Posterior vena cava (tissue), 2 donors: ENCODE results near the gene GALNTL6. TPM values are rescaled to one million over a fixed set of nuclear protein-coding genes. Genes with fewer than 3 reads are reported as not detected.

Experiments
- DNase-seq: peaks from one replicate; pipeline ENCODE4 v3.0.0-alpha.2; 2020; ENCODE audit warnings: low spot score
- intact Hi-C, 2 donors: fragments of 100-400 bp; cut with DNase I; formaldehyde crosslinking; loops; one replicate each; pipeline versions ENCODE4 v1.14.1 to v1.14.2; 2022 to 2023
- total RNA-seq, 2 donors: library from RNA; stranded (reverse); fragmentation: NEBNext Ultra II Directional; extraction: Animal tissue kit (Norgen Biotek cat#: 25700); gene quantifications; one replicate each; pipeline ENCODE4 v1.2.1, GENCODE V29; 2021
- donor health status: DM: yes; HTN: yes; CAD: no.
- donor health status: DM: yes; HTN: yes; CAD: no.

Gene GALNTL6
- total RNA-seq, 2 donors from 2014 or later = not detected

DNA sequence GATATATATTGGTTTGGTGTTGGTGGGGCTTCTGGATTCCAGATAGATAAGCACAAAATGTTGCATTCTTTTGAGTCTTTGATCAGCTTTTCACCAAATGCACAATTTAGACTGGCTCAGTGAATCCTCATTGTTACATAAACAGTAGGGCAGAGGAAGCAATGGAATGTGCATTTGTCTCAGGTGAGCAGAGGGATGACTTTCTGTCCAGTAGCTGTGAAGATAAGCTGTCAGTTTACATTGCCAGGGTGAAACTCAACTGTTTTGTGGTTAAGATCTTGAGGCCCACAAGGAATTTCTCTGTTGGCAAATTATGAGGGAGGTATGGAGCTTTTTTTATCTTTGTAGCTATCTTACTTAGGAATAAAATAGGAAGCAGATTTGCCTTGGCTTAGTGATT, 168.0 kb downstream of the GALNTL6 start:
- intact Hi-C loops = no loop called here

DNA sequence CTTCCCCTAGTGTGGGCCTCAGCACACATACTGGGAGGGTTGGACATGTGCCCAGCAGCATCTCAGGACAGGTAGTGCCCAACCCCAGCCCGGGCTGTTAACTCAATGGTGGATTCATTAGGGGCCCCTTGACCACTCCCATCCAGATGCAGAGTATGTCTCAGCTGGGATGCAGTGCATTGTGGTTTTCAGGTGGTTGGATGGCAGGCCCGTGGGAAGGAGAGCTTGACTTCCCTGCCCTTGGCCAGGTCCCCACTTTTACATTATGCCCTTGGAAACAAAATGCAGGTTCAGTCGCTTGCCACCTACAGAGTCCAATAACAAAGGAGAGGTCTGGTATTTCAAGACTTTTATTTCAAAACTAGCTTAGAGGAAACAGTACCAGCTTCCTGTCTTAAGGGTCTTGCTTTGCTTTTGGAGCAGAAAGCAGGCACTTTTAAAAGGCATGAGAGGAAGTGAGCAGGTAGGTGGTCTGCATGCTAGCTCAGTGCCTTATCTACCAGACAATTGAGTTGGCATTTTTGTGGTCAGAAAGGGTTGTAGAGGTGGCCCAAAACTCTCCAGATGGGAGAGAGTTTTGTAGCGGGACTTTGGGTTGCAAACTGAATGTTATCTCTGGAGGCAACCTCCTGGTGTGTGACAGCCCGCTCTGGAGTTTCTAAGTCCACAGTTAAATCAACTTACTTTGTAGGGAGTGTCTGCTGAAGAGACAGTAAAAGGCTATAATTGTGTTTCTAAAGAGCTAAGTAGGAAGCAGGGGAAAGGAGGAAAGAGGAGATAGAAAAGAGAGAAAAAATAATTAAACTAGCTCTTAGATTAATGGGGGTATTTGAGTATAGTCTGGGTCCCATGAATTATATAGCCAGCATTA, 171.0 kb downstream of the GALNTL6 start:
- intact Hi-C loops = no loop called here
- no peak for DNase-seq

More for the DNA sequence above, 168.0 kb downstream of the GALNTL6 start:
- DNase-seq = no peak

DNA sequence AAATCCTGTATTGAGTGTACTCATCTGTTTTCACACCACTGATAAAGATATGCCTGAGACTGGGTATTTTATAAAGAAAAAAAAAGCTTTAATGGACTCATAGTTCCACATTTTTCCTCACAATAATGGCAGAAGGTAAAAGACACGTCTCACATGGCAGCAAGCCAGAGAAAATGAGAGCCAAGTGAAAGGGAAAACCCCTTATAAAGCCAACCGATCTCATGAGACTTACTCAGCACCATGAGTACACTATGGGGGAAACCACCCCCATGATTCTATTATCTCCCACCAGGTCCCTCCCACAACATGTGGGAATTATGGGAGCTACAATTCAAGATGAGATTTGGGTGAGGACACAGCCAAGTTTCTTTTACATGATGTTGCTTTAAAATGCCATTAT, 171.9 kb downstream of the GALNTL6 start:
- intact Hi-C loops = no loop called here
- no peak for DNase-seq

DNA sequence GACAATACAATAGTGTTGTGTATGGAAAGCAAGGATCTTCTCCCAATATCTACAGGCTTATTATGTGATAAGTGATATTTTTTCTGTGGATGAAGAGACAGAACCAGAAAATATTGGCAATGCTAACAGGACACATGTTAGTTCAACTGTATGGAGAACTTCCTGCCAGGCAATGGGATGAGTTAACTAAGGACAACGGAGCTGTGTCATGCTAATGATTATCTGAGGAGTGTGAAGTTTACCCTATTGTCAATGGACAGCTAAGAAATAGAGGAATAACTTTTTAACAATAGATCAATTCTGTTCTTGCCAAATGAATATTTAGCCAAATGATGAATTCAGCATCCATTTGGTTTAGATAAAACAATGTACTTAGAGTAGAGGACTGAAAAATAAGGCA, 180.0 kb downstream of the GALNTL6 start:
- intact Hi-C loops = no loop called here
- no peak for DNase-seq

DNA sequence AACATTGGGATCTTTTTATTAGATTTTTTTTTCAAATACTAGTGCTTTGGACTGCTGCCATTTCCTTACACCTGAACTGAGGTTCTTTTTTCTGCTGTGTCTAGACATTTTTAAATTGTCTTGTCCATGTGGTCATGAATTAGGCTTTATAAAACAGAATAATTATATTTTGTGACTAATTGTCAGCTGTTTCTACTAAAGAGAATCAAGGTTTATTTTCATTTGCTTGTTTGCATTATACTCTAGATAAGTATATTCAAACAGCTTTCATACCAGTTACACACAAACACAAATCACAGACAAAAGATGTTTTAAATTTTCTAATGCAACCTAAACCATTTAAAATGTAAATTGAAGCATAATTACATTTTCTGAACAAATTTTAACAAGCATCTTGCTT, 194.7 kb downstream of the GALNTL6 start:
- intact Hi-C loops = no loop called here
- DNase-seq = no peak

DNA sequence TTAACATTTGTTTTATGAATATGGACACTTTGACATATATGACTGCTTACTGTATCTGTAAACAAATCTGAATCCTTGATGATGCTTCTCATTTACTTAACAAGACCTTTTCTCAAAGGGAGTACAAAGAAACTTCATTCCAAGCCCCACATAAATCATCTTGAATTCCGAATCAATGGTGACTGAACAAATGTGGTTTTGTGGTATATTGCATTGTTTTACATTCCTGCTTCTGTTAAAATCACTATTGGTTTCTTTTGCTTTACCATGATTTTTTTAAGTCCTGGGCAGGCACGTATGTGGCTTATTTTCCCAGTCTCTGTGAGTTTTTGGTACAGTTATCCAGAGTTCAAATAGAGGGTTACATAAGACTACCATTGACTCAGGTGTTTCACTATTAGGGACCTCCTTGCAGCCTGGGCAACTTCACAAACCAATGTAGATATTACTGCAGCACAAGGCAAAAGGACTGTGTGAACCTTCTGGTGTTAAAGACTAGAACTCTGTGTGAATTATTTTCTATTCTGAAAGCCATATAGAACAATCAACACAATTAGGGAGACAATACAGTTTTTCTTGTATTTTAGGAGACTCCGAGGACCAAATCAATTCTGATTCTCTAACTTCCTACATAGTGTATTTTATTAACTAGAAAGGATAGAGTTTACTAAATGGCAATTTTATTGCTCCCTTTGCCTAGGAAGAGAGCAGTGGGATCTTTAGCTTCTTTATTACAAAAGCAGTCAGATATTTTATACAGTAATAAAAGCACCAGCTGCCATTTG, 196.4 kb downstream of the GALNTL6 start:
- intact Hi-C loops = no loop called here
- DNase-seq = no peak

DNA sequence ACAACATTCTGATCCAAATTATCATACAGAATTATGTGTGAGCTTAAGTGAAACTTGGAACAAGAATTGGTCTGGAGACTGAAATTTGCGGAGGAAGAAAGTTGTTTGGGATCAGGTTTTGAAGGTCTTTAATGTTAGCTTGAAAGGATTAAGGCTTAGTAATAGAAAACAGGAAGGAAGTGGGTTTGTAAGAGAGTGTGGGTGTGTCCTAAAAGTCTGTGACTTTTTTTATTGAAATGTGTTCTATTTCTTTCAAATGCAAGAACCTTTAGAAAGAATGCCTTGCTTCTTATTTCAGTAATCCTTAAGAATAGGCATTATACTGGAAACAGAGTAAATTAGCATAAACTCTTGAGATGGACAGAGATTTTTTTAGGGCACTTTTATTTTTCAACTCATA, 198.0 kb downstream of the GALNTL6 start:
- DNase-seq = no peak
- intact Hi-C loops = no loop called here

DNA sequence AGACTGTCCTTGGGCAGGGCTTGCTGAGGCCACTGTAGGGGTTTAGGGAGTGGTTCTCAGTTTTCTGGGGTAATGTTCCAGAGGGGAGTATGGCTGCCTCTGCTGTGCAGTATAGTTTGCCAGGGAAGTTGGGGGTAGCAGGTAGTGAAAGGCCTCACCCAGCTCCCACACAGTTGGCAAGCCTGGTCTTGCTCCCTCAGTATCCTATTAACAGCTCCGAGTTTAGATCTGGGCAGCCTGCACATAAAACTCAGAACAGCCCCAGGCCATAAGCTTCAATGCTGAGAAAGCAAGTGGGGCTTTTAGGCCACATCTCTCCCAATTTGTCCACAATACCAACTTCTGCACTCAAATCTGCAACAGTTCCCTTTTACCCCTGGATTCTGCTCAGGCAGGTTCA, 205.2 kb downstream of the GALNTL6 start:
- intact Hi-C loops = no loop called here
- no peak for DNase-seq

DNA sequence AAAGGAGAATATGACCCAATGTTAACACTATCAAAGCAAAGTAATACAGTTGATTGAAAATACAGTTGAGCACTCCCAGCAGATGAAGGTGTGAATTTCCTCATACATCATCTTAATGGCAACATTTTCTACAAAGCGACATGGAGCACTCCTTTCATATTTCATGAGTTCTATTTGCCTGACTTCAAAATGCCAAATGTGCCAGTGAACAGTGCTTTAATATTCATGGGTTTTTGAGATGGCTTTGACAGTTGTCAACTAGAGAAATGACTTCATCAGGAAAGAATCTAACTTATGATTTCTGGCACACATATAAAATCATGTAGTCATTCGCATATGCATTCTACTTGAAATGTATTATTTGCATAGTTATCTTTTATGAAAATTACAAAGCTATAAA, 222.4 kb downstream of the GALNTL6 start:
- intact Hi-C loops = no loop called here

DNA sequence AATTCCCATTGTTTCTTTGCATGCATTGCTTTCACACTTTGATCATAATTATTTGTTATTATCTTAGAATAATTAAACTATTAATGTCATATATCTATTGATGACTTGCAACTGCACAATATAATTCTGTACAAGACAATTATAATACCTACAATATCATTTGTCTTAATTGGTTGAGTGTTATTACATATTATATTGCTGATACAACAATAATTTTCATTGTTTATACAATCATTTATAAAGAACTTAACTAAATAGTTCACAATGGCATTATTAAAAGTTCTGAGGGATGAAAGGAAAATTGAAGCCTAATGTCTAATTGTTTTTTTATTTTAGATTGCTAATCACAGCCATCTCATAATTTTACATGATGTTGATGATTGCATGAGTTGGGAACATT, 227.6 kb downstream of the GALNTL6 start:
- no peak for DNase-seq
- intact Hi-C loops = no loop called here

More for the DNA sequence above, 222.4 kb downstream of the GALNTL6 start:
- no peak for DNase-seq

DNA sequence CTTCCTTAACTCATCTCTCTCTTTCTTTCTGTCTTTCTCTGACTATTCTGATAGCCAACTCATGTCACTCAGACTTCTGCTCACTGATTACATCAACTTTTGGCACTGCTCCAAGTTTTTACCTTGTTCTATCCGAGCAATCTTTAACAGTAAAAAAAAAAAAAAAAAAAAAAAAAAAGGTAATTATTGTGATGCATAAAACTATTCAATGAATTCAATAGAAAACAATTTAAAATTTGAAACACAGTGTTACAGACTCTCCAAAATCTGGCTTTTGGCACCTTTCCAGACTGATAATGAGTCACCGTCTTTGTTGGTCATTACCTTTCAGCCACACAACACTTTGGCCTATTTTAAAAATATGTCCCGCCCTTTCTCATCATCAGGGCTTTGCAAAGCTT, 229.5 kb downstream of the GALNTL6 start:
- no peak for DNase-seq
- intact Hi-C loops = no loop called here

DNA sequence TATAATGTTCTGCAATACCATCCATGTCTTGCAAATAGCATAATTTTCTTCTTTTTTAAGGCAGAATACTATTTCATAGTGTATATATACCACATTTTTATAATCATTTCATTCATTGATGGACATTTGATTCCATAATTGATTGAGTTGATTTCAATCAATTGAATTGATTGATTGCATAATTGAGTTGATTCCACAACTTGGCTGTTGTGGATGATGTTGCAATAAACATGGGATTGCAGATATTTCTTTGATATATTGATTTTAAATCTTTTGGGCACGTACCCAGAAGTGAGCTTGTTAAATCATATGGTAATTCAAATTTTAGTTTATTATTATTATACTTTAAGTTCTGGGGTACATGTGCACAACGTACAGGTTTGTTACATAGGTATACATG, 232.8 kb downstream of the GALNTL6 start:
- intact Hi-C loops = no loop called here
- no peak for DNase-seq

DNA sequence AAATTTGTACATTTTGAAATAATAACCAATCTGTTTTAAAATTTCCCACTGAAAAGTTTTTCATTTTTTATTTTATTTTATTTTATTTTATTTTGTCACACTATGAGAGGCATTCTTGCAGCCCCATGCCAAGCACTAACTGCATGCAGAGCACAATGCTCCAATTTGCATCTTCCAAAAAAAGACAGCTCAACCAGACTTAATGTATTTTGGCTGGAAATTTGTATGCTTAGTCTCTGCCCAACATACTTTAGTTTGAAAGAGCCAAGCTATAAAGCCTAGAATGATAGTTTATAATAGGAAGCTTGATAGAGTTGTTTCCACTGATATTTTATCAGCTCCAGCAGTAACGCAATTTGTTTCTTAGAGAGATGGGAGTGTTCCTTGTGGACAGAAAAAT, 235.5 kb downstream of the GALNTL6 start:
- DNase-seq = no peak
- intact Hi-C loops = no loop called here

DNA sequence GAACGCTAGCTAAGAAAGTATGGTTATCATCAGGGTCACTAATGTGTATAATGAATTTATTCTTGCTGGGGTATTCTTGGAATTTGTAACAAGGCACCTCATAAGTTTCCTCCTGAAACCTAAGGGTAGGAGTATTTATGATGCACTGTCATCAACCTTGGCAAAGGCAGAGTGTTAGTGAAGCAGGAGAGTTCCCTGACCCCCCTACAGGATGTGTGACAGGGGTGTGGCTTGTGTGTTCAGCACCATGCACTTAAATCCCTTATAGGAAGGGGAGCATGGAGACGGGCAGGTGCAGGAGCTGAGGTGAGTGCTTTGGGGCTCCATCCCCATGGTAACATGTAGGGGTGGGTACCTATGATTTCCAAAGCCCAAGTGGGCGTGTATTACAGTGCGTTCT, 237.7 kb downstream of the GALNTL6 start:
- no peak for DNase-seq
- intact Hi-C loops = no loop called here

DNA sequence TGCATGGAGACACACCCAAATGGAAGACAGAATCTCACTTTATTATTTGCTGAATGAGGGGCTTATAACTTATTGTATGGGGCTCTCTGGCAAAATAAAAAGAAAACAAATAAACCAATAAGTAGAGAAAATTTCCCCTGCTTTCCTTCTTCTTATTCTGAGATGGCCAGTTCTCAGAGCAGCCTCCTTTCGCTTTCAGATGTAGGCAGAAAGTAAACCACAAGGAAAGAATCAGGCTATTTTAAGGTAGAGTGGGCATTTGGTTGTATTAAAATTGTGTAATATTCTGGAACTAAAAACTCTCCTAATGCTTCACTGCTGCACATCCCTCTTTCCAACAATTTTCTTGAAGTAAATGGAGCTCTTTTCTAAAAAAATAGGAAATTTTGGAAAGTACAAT, 241.8 kb downstream of the GALNTL6 start:
- no peak for DNase-seq
- intact Hi-C loops = no loop called here

DNA sequence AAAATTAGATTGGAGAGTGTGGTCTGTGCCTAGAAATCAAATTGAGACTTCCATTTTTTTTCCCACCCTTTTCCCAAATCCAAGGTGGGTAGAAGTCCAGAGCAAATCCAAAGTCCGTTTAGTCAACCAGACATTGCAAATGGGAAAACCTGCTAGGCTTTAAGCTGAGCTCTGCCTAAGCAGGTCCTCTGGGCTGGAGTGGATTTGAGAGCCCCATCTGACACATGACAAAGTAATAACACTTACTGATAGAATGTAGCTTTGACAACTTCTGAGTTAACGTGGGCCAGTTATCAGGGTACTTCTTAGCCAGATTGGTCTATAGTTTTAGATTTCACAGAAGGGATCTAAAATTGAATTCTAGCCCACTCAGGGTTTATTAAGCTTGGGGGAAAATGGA, 242.3 kb downstream of the GALNTL6 start:
- intact Hi-C loops = no loop called here
- no peak for DNase-seq

DNA sequence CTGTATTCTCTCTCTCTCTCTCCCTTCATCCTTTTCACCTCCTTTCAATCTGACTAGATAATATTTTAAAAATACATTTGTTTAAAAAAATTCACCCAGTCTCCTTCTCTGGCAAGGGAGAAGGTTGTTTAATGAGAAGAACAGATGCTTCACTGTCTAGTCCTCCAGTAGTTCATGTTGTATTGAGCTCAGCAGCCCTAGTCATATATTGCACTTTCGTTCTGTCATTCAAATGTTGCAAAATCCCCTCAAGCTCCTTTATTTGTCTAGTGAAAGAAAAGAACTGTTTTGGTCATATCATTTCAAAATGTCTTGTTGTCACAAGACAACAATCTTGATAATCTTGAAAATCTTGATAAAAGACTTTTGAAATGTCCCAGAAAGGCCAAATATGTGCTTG, 248.0 kb downstream of the GALNTL6 start:
- no peak for DNase-seq
- intact Hi-C loops = no loop called here

DNA sequence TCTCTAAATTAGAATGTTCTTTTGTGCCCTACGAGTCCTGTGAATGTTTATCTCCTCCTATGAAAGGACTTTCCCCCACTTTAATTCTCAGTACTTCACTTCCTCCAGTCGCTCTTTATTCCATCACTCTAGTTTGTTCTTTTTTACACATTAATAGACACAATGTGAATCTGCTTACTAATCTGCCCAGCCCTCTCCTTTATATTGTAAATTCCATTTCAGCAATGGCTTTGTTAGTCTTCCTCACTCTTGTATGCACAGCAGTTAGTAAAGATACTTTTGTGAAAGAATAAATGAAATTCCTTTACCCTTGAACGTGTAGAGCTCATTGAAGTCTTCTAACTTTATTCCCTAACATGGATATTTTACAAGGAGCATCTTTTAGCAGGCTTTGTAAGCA, 255.3 kb downstream of the GALNTL6 start:
- intact Hi-C loops = no loop called here
- no peak for DNase-seq

DNA sequence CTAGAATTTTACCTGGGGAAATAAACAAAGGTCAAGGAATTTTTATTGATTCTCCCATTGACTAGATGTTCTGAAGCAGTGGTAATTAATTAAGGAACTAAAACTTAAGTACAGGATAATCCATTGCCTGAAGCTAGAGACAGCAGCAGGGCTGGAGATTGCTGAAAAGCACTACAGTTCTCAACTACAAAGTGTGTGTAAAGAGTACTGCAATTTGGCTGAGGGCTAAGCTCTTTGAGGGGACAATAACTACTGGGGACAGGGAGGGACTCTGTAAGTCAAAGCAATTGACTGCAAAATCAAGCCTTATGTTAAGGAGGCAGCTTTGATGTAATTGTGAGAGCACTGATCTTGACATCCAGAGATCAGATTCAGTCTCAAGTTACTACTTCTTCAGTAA, 260.4 kb downstream of the GALNTL6 start:
- intact Hi-C loops = no loop called here
- no peak for DNase-seq

DNA sequence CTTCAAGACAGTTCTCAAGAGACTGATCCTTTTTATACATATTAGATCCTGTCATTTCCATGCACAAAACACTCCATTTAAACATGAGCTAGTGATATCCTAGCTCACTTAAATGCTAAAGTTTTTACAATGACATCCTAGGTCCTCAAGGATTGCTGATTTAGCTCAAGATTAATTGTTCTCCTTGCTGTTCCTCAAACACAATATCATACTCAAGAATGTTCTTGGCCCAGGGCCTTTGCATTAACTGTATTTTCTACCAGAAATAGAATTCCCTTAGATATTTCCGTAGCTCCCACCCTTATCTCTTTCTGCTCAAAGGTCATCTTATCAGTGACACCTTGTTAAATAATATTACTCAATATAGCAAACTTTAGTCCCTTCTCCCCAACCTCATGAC, 270.1 kb downstream of the GALNTL6 start:
- intact Hi-C loops = no loop called here
- DNase-seq = no peak

DNA sequence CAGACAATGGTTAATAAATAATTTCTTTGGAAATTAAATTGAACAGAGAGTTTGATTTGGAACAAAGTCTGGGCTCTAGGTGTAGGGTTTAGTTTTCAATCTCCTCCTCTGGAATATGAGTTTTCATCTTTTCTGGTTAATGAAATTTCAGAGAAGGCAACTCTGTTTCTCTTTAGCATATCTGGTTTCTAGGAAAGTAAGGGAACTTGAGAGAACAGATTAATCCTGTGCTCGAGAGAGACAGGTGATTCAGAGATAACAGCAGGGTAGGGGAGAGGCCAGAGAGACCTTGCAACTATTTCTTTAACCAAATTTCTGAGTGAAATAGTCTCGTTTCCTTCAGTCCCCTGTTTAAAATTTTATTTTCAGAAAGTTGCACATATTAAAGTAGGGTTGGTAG, 275.4 kb downstream of the GALNTL6 start:
- intact Hi-C loops = no loop called here
- no peak for DNase-seq
